Loucy (cell line): ENCODE measurements around the gene BMP6.

Experiments used
- CTCF ChIP-seq: fragments of 200-600 bp; sonication (generic); conservative IDR thresholded peaks from 2 replicates; pipeline ENCODE4 v1.5.1; 2014; ENCODE audit warnings: mild to moderate bottlenecking, antibody characterized with exemption, low read length
- EZH2phosphoT487 ChIP-seq: fragments of 200-600 bp; IDR thresholded peaks from 2 replicates; pipeline ENCODE4 v1.6.1; 2018; ENCODE audit warnings: antibody characterized with exemption, mild to moderate bottlenecking, moderate library complexity, borderline replicate concordance

- TF ChIP-seq CTCF (no peak), EZH2phosphoT487 (no peak)
Observed at GRCh38 chr6:7819431-7820015, 93.6 kb downstream of the BMP6 start.
